GF-D8 (cell line): ENCODE data around the gene TRIML2.

Experiments
- DNase-seq: peaks from one replicate; lab custom pipeline; 2025; lab: John Stamatoyannopoulos, UW

The TRIML2 gene, protein sequence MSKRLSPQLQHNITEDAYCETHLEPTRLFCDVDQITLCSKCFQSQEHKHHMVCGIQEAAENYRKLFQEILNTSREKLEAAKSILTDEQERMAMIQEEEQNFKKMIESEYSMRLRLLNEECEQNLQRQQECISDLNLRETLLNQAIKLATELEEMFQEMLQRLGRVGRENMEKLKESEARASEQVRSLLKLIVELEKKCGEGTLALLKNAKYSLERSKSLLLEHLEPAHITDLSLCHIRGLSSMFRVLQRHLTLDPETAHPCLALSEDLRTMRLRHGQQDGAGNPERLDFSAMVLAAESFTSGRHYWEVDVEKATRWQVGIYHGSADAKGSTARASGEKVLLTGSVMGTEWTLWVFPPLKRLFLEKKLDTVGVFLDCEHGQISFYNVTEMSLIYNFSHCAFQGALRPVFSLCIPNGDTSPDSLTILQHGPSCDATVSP

GRCh38 chr4:188109157-188109755, at the start of gene TRIML2:
TSS of gene TRIML2 (minus strand) at chr4:188109603. CDS start at chr4:188105368, 4,235 bp downstream.
- no peak for DNase-seq

DNA sequence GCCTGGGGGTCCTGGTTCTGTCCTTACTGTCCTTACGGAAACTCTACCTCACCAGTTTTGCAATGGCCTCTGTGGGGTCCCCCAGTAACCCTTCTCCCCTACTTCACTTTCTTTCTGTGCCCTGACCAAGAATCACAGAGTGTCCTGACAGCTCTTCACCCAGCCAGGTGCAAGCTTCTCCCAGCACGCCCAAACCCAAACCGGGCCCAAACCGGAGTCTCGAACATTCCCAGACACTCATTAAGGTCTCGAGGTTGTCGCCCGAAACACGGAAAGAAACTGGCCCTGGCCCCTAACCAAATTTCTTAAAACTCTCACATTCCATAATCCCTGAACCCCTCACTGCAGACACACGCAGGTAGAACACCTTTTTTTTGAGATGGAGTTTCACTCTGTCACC, 48.9 kb upstream of the TRIML2 start:
- no peak for DNase-seq

- no peak for DNase-seq
These were observed 45.4 kb upstream of the TRIML2 start for GRCh38 chr4:188154668-188155405.

GRCh38 chr4:188147776-188148175, 38.4 kb upstream of the TRIML2 start:
- no peak for DNase-seq

GRCh38 chr4:188147176-188147575, 37.8 kb upstream of the TRIML2 start:
- DNase-seq, result no peak

DNA sequence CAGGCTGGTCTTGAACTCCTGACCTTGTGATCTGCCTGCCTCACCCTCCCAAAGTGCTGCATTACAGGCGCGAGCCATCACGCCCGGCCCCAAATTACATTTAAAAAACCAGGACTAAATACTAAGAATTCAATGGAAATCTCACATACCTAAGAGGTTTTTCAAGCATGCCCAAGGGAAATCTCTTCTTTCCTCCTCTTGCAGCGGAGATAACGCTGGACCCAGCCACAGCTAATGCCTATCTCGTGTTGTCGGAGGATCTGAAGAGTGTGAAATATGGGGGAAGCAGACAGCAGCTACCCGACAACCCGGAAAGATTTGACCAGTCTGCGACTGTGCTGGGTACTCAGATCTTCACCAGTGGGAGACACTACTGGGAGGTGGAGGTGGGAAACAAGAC, 37.2 kb upstream of the TRIML2 start:
- DNase-seq, result no peak

- DNase-seq, result no peak
These were observed 36.2 kb upstream of the TRIML2 start for GRCh38 chr4:188145601-188146000.

- no peak for DNase-seq
These were observed 34.3 kb upstream of the TRIML2 start for GRCh38 chr4:188143731-188144130.

DNA sequence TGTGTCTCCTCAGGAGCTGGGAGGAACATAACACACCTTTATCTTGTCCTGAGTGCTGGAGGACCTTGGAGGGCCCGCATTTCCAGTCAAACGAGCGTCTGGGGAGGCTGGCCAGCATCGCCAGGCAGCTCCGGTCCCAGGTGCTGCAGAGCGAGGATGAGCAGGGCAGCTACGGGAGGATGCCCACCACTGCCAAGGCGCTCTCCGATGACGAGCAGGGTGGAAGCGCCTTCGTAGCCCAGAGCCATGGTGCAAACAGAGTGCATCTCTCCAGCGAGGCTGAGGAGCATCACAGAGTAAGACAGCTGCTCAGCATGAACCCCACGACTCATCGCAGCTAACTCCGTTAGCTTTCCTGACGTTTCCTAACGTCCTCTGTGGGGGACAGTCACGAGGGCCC, 30.3 kb upstream of the TRIML2 start:
- DNase-seq, result no peak

DNA sequence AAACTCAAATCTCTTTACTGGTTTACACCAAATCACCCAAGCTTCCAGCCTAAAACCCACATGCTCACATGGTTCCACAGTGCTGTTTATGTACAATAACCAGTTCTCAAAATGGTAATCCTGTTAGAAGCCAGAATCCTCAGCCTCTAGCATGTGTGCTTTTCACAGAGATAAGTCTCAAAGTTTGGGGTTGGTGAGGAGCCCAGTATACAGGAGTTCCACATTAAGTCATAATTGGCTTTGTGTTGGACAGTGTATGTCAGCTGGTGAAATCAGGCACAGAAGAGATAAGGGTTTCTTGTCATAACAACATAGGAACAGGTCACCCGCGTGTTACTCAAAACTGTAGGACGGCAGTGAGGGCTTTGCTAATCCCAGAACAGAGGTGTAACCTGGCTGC, 29.7 kb upstream of the TRIML2 start, which contains the start of gene TRIML1:
Gene TRIML1, plus strand, starts transcription at position 301 of the 400 bp plus-strand sequence. CDS start 118 bp downstream, outside the sequence.
- DNase-seq, result no peak

- DNase-seq, result no peak
These were observed 28.8 kb upstream of the TRIML2 start for GRCh38 chr4:188138227-188138626.

DNA sequence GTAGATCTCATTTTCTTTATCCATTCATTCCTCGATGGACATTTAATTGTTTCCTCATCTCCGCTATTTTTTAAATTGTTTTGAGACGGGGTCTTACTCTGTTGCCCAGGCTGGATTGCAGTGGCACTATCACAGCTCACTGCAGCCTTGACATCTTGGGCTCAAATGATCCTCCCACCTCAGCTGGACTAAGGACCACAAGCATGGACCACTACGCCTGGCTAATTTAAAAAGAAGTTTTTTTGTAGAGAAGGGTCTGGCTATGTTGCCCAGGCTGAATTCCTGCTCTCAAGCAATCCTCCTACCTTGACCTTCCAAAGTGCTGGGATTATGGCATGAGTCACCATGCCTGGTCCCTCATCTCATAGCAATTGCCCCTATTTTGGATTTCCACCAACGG, 22.8 kb upstream of the TRIML2 start:
- DNase-seq, result no peak

- no peak for DNase-seq
These were observed 21.0 kb upstream of the TRIML2 start for GRCh38 chr4:188130355-188130754.

DNA sequence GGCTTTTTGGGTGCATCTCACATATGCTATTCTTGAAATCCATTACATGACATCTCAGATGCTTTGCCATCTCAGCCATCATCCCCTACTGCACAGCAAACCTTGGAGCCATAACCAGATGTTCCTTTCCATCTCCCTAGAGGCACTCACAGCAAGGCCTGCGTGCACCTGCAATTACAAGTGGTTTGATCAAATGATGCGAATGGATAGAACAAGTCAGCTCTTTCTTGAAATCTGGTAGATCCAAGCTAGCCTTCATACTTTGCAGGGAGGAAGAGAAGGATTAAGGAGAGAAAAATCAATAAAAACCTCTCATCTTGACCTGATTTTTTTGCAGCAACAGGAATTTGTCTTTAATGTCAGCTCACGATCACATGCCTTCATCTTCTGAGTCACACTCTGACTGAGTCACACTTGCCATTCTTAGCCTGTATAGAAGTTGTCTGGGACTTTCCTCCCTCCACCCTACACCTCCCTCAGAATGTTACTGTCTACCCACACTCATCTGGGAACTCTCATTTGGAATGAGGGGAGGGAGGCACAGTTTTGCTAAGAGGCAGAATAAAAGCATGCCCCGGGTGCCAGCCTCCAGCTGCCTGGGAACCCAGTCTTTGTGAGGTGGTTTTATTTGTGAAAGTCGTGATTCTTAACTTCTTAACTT, 17.9 kb upstream of the TRIML2 start:
- no peak for DNase-seq

DNA sequence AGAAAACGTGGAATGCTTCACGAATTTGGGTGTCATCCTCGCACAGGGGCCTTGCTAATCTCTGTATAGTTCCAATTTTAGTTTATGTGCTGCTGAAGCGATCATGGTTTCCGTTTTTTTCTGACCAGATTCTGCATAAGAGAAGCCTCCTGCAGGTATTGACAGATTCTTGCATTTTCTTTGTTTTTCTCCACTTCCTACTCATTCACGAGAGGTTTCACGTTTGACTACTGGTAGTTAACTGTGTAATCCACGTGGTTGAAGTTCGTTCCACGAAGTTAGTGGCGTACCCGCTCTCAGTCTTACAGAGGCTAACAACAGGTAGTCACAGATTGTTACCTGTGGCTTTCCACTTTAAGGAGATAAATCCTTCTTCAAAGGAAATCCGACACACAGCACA, 12.1 kb upstream of the TRIML2 start:
- DNase-seq, result no peak

- no peak for DNase-seq
These were observed 8.4 kb upstream of the TRIML2 start for GRCh38 chr4:188117631-188118324.

- DNase-seq, result no peak
These were observed 3.8 kb upstream of the TRIML2 start for GRCh38 chr4:188113156-188113555.

DNA sequence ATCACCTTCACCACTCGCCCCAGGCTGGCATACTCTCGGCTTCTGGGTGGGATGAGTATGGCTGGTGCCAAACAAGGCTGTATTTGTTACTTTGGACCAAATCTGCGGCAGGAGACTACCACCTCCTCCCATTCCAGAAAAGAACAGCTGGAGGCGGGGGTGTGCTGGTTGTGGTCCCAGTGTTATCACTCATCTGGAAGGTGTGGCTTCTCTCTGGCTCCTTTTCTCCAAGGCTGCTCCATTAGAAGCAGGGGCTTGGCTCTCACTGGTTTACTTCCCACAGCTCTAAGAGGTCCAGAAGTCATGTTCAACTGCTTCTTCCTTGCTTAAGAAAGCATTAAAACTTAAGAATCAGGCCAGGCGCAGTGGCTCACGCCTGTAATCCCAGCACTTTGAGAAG, 2.6 kb upstream of the TRIML2 start:
- no peak for DNase-seq

DNA sequence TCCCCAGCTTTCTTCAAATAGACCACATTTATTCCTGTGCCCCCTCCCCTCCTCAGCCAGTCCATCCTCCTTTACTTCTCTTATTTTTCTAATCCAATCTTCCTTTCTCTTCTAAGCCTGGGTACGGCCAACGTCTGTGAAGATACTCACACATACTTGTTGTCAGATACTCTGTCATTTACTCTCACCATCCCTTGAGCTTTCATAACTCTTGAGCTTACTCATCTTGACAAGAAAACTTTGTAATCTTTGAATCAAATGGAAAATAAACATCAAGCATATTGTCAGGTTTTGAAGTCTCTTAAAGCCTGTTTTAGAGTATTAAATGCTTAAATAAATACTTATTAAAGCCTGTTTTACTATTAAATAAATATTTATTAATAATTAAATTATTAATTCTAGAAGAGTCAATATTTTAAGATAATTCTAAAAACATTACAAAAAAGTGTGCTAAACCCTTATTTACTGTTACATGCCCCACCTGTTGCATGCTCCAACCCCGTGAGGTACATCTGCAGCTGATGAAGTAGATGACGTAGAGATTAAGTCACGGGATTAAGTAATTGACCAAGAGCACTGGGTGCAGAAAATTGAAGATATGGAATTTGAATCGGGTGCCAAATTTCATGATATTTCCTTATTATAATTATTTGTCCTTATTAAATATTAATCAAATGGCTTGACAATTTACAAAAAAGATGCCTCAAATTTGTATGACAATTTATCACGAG, 1.5 kb upstream of the TRIML2 start:
- DNase-seq, result no peak

DNA sequence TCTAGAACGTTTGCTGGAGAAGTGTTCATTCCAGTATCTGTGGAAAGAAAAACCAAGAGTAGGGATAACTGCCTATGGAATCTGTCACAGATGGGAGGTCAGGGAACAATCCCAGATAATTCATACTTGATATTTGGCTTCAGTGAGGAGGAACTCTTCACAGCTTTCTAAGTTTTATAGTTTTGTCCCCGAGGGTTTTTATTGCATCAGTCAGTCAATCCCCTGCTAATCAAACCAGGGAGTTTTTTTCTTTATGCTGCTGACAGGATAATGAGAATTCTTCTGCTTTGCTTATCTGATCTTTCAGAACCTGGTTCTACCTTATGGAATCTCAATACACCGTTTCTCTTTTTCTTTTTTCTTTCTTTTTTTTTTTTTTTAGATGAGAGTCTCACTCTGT, 633 bp upstream of the TRIML2 start:
- DNase-seq, result no peak
